NCI-H1092 treated with DMSO at 0.1 percent for 48 hours (cell line): Measurements from ENCODE around the gene ASS1.

ENCODE experiments used
- DNase-seq: peaks from one replicate; lab custom pipeline; 2025; lab: John Stamatoyannopoulos, UW

ASS1 gene

GRCh38 chr9:130498918-130499698, 54.3 kb downstream of the ASS1 start:
- DNase-seq, result no peak

GRCh38 chr9:130499804-130500263, 55.1 kb downstream of the ASS1 start:
- DNase-seq, result no peak

- DNase-seq, result peak; percentile 86
Measured at GRCh38 chr9:130500340-130501180, 55.8 kb downstream of the ASS1 start.

- no peak for DNase-seq
Measured at GRCh38 chr9:130501639-130502038, 56.9 kb downstream of the ASS1 start.

GRCh38 chr9:130508218-130508617, 63.5 kb downstream of the ASS1 start:
- DNase-seq, result no peak

GRCh38 chr9:130512199-130512598, 67.4 kb downstream of the ASS1 start:
- DNase-seq, result no peak

- DNase-seq, result no peak
Measured at GRCh38 chr9:130513078-130513477, 68.3 kb downstream of the ASS1 start.

GRCh38 chr9:130518233-130518632, 73.5 kb downstream of the ASS1 start:
- no peak for DNase-seq

GRCh38 chr9:130518943-130519799, 74.4 kb downstream of the ASS1 start:
- DNase-seq, result peak; percentile 56

GRCh38 chr9:130519927-130520326, 75.2 kb downstream of the ASS1 start:
- no peak for DNase-seq

- DNase-seq, result no peak
Measured at GRCh38 chr9:130521715-130522114, 77.0 kb downstream of the ASS1 start.

- no peak for DNase-seq
Measured at GRCh38 chr9:130522233-130522808, 77.6 kb downstream of the ASS1 start.

GRCh38 chr9:130523921-130524320, 79.2 kb downstream of the ASS1 start:
- DNase-seq, result no peak

- no peak for DNase-seq
Measured at GRCh38 chr9:130526193-130526853, 81.6 kb downstream of the ASS1 start.

- DNase-seq, result no peak
Measured at GRCh38 chr9:130526854-130527650, 82.3 kb downstream of the ASS1 start.

- no peak for DNase-seq
Measured at GRCh38 chr9:130527651-130528310, 83.0 kb downstream of the ASS1 start.

- no peak for DNase-seq
Measured at GRCh38 chr9:130528674-130529073, 83.9 kb downstream of the ASS1 start.

GRCh38 chr9:130530938-130531337, 86.2 kb downstream of the ASS1 start:
- DNase-seq, result no peak

GRCh38 chr9:130531670-130532069, 86.9 kb downstream of the ASS1 start:
- no peak for DNase-seq
